Vagina (tissue), 1 donor: ENCODE data around the gene ZNF423. TPM values are rescaled to one million over a fixed set of nuclear protein-coding genes. Genes with fewer than 3 reads are reported as not detected.

Experiments used
- small RNA-seq: library from RNA; depleted of rRNA; stranded (forward); fragments of <200 nt; gene quantifications from one replicate; pipeline ENCODE3, GENCODE V24; 2016
- total RNA-seq: library from RNA; depleted of rRNA; stranded (reverse); fragments of >200 nt; gene quantifications from one replicate; pipeline ENCODE4 v1.2.3, GENCODE V29; 2016

The ZNF423 gene
- total RNA-seq, 1 donor from 2014 or later, result 10.3 TPM

Small RNAs within 50 kb of the gene (small RNA-seq; reads per million reads assigned to genes)
- gene MRPS21P7 (not detected), gene MRPS21P8 (not detected)

Other genes starting within 250 kb of the ZNF423 start
- gene CNEP1R1, start 169.1 kb upstream of the ZNF423 start, total RNA-seq, result 20.4 TPM
- gene HEATR3, start 209.9 kb upstream of the ZNF423 start, total RNA-seq, result 16.5 TPM